Kidney tubule cell (primary cell): Measurements from ENCODE around the gene ODF2.
"Not testable (repeated sequence)": the region's sequence is repeated elsewhere in the genome, so short reads cannot be mapped to it uniquely, and the experiment has no call there.

Source experiments
- DNase-seq: peaks from one replicate; pipeline ENCODE4 v3.0.0-alpha.2; 2018; ENCODE audit warnings: low spot score

ODF2 gene

DNA sequence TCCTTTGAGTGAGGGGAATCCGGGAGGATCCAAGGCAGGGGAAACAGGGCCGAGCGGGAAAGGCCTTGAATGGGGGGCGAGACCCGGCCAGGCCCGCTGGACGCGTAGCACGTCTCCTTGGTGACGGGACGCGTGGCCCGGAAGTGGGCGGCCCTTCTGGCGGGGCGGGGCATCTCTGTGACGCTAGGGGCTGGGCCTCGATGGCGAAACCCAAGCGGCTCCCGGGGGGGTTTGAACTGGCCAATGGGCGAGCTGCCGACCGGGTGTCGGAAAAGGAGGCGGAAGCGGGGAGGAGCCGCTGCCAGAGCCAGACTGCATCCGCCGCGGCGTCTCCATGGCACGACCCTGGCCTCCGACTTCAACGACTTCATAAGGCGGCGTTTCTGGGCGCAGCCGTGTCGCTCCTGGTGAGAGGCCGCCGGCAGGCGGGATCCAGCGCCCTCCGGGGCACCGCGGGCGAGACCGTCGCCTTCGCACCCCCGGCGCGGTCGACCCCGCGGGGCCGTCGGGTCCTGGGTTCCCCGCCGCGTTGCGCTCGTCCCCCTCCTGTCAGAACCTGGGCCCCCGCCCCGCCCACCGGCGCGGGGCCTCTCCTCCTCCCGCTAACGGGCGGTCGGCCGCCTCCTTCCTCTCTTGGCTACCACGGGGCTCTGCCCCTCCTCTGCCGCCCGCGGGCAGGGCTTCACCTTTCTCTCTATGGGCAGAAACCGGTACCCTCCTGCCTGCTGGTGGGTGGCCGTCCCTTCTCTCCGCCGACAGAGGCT lies at the start of gene ODF2:
TSS of gene ODF2 (plus strand) at position 158 of the 764 bp plus-strand sequence. CDS start at position 244, 86 bp downstream.
- peak; percentile 96 for DNase-seq

DNA sequence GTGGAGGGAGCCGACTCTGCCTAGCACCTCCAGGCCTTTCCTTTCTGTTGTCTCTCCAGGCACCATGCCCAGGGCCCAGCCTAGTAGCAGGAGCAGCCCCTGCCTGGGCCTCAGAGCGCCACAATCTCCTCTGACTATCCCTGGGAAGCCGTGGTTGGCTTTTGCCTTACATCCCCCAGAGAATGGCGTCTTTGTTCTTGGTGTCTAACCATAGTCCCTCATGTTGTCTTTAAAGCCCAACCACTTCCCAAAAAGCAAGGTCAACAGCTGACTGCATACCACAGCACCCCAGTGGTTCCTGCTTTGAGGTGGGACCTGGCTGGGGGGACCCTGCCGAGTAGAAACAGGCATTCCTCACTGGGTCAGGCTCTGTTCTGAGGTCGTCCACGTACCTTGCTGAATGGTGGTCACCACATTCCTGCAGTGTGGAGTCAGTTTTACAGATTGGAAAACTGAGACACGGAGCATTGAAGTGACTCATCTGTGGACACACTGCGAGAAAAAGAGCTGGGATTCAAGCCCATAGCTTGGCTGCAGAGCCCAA lies 48.9 kb upstream of the ODF2 start:
- DNase-seq = no peak

GRCh38 chr9:128408963-128409431 lies 46.8 kb upstream of the ODF2 start:
- DNase-seq = no peak

- DNase-seq = no peak
Observed at GRCh38 chr9:128409450-128409849, 46.4 kb upstream of the ODF2 start.

DNA sequence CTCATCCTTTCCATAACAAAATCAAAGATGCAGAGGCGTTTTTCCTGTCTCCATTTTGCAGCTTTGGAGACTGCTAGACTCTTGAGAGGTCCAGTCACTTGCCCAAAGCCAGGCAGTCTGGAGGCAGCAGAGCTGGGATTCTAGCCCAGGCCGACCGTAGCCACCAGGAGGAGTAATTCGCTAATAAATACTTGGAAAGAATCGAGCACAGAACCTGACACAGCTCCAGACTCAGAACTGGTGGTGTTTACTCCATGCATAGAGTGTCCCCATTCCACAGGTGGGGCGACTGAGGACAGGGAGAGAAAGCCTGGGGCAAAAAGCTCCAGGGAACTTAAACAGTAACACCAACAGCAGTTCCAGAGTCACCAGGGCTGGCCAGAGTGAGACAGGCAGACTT lies 45.8 kb upstream of the ODF2 start:
- no peak for DNase-seq

- DNase-seq = no peak
Observed at GRCh38 chr9:128411364-128412119, 44.3 kb upstream of the ODF2 start.

DNA sequence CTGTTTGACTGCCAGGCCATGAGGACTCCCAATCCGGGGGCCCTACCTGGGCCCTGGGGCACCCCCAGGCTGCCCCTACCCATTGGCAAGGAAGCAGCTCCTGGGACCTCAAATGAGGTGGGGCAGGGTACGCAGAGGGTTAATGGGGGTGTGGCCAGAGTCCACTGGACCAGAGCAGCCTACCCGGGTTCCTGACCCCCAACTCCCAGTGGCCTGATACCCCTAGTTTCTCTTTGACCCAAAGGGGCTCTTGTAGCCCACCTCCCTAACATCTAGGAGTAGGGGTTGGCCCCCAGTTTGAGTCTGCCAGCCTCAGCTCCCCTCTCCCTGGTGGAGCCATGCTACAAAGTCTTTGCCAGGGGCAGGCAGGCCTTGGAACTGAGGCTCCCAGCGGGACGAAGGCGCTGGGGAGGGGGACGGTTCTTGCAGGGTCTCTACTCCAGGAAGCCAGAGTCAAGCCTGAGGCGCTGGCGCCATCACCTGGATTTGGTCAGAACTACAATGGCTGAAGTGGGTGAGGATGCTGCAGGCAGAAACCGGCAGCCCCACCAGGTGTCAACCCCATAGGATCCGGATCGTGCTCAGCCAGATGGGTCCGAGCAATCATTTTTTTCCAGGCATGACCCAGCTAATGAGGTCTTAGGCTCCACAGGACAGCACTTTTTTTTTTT lies 43.6 kb upstream of the ODF2 start:
- peak; percentile 36 for DNase-seq

DNA sequence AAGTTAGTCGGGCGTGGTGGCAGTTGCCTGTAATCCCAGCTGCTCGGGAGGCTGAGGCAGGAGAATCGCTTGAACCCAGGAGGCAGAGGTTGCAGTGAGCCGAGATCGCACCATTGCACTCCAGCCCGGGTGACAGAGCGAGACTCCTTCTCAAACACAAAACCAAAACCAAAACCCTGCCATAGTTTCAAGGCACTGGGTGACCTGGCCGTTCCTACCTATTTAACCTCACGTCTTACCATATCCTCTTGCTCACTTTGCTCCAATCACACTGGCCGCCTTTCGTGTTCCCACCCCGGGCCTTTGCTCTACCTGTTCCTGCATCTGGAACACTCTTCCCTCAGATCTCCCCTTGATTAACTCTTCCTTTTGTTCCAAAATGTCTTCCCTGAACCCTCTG lies 42.1 kb upstream of the ODF2 start:
- not testable (repeated sequence) for DNase-seq

- DNase-seq = no peak
Observed at GRCh38 chr9:128414461-128414860, 41.3 kb upstream of the ODF2 start.

GRCh38 chr9:128415281-128415680 lies 40.5 kb upstream of the ODF2 start:
- DNase-seq = no peak

GRCh38 chr9:128416014-128416413 lies 39.8 kb upstream of the ODF2 start:
- peak; percentile 30 for DNase-seq

DNA sequence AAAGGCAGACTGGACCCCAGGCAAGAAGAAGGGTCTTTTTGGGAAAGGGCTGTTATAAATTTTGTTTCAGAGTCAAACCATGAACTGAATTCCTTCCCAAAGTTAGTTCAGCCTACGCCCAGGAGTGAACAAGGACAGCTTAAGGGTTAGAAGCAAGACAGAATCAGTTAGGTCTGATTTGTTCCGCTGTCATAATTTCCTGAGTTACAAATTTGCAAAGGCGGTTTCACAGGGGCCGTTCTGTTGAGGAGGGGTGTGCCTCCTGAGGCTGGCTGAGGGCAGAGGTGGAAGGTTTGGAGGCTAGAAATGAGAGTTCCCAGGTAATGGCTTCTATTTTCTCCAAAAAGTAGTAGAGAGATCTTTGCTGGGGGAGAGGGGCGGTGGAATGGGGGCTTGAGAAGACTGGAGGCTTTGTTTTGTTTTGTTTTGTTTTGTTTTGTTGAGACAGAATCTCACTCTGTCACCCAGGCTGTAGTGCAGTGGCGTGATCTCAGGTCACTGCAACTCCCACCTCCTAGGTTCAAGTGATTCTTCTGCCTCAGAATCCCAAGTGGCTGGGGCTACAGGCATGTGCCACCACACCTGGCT lies 39.3 kb upstream of the ODF2 start:
- DNase-seq = no peak

DNA sequence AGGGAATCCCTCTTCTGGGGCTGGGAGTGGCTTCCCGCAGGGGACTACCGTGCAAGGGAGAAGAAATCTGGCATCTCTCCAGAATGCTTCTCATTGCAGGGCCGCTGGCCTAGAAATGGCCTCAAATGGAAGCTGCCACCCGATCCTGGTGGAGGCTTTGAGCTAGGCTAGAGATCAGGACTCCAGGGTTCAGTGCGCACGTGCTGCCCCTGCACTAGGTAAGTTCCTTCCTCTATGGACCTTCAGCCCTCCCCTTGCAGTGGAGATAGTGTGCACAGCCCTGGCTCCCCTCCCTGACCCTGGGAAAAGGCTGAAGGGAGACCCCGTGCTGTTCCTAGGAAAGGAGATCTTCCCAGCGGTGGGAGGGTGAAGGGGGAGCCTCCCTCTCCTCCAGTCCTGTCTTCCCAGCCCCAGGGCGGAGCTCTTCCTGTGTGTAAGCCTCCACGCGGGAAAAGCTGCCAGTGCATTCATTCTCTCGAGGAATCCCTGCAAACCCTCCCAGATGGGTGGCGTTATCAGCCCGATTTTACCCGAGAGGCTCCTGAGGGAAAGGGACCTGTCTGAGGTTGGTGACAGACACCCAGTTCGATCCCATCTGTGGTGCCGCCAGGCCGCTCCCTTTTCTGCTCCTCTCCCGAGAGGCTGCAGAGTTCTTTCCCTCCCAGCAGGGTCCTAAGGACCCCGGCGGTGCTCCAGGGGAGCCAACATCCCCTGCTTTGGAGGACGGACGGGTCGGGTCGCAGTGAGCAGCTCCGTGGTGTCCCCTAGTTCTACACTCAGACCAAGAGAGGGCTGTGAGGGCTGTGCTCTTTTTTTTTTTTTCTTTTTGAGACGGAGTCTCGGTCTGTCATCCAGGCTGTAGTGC lies 36.5 kb upstream of the ODF2 start:
- no peak for DNase-seq

DNA sequence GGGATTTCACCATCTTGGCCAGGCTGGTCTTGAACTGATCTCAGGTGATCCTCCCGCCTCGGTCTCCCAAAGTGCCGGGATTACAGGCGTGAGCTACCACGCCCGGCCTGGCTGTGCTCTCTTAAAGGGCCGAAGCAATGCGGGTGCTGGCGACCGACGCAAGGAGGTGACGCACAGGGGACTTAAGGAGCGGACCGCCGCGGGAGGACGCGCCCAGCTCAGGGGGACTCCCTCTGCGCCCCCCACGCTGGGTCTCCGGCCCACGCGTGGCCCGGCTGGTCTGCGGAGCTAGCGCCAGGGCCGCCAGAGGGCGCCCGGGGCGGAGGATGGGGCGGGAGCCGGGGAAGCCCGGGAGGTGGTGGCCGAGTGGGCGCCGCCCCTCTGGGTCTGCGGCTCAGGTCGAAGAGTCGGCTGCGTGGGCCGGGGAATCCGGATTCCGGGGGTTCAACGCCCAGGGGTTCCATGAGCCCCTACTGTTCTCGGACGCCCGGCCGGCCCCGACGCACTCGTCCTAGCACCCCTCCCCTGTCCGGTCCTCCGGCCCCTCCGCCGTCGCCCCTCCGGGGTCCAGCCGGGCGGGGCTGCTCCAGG lies 35.7 kb upstream of the ODF2 start:
- DNase-seq = peak; percentile 76

DNA sequence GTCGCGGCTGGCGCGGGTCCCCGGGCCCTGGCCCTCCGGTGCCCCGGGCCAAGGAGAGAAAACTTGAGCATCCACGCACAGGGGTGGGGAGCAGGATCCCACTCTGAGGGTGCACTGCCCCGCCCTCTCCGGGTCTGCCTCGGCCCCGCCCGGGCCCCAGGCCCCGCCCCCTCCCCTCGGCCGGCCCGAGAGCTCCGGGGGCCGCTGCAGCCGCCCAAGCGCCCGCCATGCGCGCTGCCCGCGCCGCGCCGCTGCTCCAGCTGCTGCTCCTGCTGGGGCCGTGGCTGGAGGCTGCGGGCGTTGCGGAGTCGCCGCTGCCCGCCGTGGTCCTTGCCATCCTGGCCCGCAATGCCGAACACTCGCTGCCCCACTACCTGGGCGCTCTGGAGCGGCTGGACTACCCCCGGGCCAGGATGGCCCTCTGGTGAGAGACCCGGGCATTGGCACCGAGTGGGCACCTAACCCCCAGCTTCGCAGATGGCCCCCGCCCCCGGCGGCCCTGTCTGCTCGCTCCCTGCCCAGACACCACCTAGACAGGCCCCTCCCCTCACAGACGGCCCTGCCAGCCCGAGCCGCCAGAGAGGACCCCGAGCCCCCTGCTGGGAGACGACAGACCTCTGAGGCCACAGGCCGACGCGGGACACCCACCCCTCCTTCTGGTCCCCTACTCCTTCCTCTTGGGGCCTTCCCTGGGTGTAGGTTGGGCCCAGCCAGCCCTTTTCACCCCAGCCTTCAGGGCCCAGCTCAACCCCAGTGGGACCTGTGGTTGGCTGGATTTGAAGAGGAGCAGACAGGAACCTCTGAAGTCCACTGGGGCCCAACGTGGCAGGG lies 34.9 kb upstream of the ODF2 start, which contains the start of gene CERCAM:
TSS of gene CERCAM (plus strand) at position 207 of the 831 bp plus-strand sequence. CDS start at position 228, 21 bp downstream.
- peak; percentile 56 for DNase-seq

- no peak for DNase-seq
Observed at GRCh38 chr9:128421482-128421996, 34.3 kb upstream of the ODF2 start.

- not testable (repeated sequence) for DNase-seq
Observed at GRCh38 chr9:128422022-128422782, 33.6 kb upstream of the ODF2 start.

DNA sequence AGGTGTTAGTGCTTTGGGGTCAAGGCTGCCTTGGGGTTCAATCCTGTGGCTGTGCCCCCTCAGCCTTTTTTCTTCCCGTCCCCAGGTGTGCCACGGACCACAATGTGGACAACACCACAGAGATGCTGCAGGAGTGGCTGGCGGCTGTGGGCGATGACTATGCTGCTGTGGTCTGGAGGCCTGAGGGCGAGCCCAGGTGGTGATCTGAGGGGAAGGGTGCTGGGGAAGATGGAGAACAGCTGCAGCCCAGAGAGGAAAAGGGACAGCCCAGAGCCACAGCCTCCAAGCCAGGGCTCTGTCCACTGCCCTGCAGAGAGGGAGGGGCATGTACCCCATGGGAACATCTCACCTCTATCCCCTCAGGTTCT lies 33.0 kb upstream of the ODF2 start:
- no peak for DNase-seq

- DNase-seq = peak; percentile 69
Observed at GRCh38 chr9:128423356-128423755, 32.5 kb upstream of the ODF2 start.
